AG09309 (cell line): ENCODE data around the gene CADM1.

Experiments
- DNase-seq: peaks from one replicate; pipeline ENCODE4 v3.0.0-alpha.2; 2010; ENCODE audit warnings: low read depth
- H3K4me3 ChIP-seq: 2 replicates; pipeline ENCODE4 v1.5.1; 2011; ENCODE audit warnings: mild to moderate bottlenecking, low read depth, low read length, moderate library complexity; ENCODE audit not compliant: control insufficient read depth
- TF ChIP-seq, protein P1 (sequence below): IDR thresholded peaks from 2 replicates; pipeline ENCODE4 v1.5.1; 2011; ENCODE audit warnings: mild to moderate bottlenecking, low read depth, low read length, inconsistent platforms; ENCODE audit not compliant: insufficient read depth, control insufficient read depth; ENCODE audit errors: missing control alignments

The CADM1 gene

DNA sequence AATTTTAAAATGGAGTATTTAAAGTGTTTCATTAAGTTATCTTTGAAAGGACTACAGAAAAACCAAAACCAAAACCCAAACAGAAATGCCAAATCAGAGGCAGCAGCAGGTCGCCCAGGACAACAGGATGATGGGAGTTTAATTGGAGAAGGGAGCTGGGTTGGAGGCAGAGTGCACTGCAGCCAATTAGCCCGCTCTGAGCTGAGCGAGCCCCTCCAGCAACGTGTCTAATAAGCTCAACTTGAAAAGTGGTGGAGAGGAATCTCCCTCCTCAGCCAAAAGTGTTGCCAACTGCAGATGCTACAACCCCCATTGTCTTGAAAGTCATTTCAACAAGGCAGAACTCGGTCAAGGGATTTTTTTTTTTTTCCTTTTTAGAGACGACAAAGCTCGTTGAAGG lies 323.9 kb downstream of the CADM1 start:
- H3K4me3 ChIP-seq, result no peak overlapping the region
- TF ChIP-seq, protein P1, sequence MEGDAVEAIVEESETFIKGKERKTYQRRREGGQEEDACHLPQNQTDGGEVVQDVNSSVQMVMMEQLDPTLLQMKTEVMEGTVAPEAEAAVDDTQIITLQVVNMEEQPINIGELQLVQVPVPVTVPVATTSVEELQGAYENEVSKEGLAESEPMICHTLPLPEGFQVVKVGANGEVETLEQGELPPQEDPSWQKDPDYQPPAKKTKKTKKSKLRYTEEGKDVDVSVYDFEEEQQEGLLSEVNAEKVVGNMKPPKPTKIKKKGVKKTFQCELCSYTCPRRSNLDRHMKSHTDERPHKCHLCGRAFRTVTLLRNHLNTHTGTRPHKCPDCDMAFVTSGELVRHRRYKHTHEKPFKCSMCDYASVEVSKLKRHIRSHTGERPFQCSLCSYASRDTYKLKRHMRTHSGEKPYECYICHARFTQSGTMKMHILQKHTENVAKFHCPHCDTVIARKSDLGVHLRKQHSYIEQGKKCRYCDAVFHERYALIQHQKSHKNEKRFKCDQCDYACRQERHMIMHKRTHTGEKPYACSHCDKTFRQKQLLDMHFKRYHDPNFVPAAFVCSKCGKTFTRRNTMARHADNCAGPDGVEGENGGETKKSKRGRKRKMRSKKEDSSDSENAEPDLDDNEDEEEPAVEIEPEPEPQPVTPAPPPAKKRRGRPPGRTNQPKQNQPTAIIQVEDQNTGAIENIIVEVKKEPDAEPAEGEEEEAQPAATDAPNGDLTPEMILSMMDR, result no peak
- no peak for DNase-seq

- H3K4me3 ChIP-seq, result no peak overlapping the region
- DNase-seq, result no peak
- TF ChIP-seq, protein P1, result no peak
These were observed 324.6 kb downstream of the CADM1 start for GRCh38 chr11:115179636-115180035.

GRCh38 chr11:115178705-115179104 lies 325.5 kb downstream of the CADM1 start:
- no peak overlapping the region for H3K4me3 ChIP-seq
- no peak for DNase-seq
- TF ChIP-seq, protein P1, result no peak

DNA sequence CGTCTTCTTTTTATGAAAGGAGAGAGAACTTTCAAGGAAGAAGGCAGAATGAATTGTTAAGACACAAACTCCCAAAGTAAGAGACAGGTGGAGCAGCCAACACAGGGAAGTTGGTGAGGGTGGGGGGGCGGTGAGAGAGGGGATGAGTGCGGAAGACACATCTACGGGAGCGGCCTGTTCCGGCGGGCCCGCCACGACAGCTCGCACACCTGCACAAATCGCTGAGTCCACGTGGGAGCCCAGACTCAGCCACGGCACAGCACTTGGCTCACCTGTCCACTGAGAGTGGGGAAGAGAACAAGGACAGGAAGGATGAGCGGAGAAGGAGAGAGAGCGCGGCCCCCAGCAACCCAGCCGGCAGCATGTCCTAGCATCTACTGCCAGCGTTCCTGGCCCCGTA lies 331.1 kb downstream of the CADM1 start:
- no peak for DNase-seq
- H3K4me3 ChIP-seq, result no peak overlapping the region
- TF ChIP-seq, protein P1, result no peak

GRCh38 chr11:115170133-115170815 lies 333.9 kb downstream of the CADM1 start:
- H3K4me3 ChIP-seq, result no peak overlapping the region
- TF ChIP-seq, protein P1, result peak; percentile 69
- no peak for DNase-seq

DNA sequence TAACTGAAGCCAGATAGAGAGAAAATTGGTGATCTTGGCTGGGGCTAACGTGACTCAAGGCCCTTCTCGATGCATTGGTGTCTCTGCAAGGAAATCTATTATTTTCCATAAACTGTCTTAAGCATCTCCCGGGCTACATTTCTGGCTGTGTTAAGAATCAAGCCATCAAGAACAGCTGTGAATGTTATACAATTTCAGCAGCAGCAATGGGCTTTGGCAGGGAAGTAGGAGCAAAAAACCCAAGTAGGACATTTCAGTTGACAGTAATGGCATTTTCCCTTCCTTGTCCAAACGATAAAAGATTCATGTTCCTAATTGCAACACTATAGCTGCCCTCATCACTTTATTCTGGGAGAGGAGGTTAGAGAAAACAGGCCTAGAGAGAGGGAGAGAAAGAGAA lies 335.0 kb downstream of the CADM1 start:
- no peak for DNase-seq
- H3K4me3 ChIP-seq, result no peak overlapping the region
- TF ChIP-seq, protein P1, result no peak
